GM04503 (cell line): ENCODE measurements around the gene CLIP4.
"Not testable (repeated sequence)": the region's sequence is repeated elsewhere in the genome, so short reads cannot be mapped to it uniquely, and the experiment has no call there.

Experiments used
- DNase-seq: peaks from one replicate; pipeline ENCODE4 v3.0.0-alpha.2; 2012; ENCODE audit warnings: low read depth

Gene CLIP4

DNA sequence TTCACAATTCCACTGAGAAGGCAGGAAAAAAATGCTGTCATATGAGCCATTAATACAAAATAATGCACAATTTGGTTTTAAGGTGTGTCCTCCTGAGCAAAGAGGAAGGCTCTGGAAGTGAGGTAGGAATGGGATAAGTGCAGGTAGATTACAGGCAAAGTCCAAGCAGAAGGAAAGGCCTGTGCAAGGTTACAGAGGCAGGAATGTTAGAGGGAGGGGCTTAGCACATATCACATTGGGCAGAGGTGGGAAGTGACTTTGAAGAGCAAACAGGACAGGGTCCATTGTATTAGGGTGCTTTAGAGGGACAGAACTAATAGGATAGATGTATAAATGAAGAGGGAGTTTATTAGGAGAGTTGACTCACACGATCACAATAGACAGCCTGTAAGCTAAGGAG lies 14.7 kb upstream of the CLIP4 start:
- no peak for DNase-seq

DNA sequence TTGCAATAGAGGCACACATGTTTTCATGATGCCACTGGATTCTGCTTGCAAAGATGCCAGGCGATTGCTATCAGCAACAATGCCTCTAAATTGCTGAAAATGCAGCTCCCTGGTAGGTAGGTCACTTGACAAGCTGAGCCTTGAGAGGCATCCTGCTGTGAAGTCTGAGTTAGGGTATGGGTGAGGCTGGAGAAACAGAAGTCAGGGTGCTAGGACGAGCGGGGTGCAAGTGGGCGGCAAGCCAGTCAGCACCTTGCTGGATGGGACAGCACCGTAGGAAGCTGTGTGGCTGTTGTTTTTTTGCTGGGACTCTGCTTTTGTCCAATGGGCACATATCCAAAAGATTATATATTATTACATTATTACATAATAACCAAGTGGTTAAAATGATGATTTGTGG lies 10.5 kb upstream of the CLIP4 start:
- DNase-seq, result no peak

DNA sequence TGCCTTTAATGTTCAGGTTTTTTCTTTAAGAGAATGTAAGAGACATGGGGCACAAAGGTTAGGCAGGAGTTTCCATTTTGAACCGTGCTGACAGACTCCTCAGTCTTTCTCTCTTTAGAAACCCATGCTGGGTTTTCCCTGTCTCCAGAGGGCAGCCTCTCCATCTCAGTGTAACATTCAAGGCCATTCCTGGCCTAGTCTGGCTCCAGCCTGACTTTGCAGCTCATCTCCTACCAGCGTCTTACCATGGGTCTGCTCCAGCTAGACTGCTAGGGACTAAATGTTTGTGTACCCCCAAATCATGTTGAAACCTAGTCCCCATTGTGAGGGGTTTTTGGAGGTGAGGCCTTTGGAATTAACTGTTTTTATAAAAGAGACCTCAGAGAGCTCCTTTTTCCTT lies 9.8 kb upstream of the CLIP4 start:
- DNase-seq, result no peak

DNA sequence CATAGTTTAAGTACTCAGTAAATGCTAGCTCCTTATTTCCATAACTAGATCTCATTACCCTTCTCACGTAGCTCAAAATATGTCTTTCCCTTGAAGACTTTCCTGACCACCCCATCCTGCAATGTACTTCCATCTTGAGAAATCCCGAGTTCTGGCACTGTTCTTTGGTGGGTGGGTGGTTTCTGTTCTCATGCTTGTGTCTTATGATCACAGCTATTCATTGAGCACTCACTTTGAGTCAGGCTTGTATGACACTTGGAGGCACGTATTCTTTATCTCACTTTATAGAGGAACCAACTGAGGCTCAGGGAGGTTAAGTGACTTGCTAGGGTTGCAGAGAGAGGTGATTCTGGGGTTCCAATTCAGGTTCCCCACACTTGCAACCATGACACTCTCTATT lies 9.0 kb upstream of the CLIP4 start:
- no peak for DNase-seq

DNA sequence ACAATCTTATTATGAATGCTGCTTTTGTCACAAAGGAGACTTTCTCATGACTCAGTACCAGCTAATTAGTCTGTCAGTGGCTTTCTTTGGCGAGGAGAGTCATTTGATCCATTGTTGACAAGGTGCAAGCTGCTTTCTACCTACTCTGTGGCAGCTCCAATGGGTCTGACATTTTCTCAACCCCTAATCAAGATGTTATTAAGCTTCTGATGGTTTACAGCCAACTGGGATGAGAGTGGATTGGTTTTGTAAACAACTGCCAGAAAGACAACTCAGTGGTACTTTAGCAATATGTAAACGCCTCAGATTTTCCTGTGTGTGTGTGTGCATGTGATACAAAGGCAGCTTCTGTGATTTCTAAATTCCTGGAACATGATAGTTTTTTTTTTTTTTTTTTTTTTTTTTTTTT lies 8.2 kb upstream of the CLIP4 start:
- DNase-seq, result no peak

DNA sequence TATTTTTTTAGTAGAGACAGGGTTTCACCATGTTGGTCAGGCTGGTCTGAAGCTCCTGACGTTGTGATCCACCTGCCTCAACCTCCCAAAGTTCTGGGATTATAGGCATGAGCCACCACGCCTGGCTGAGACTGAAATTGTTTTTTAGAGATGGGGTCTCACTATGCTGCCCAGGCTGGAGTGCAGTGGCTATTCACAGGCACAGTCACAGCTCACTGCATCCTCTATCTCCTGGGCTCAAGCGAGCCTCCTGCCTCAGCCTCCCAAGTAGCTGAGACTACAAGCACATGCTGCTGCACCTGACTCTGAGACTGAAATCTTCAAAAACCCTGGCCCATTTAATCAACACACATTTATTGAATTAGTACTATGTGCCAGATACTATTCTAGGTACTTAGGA lies 7.7 kb upstream of the CLIP4 start:
- not testable (repeated sequence) for DNase-seq

DNA sequence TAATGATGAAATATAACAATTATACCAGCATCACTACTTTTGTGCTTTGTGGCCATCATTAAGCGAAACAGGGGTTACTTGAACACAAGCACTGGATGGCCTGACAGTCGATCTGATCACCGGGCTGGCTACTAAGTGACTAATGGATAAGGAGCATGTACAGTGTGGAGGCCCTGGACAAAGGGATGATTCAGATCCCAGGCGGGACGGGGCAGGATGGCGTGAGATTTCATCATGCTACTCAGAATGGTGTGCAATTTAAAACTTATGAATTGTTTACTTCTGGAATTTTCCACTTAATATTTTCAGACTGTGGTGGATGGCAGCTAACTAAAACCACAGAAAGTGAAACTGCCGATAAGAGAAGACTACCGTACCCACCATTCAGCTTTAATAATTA lies 7.0 kb upstream of the CLIP4 start:
- peak; percentile 53 for DNase-seq

DNA sequence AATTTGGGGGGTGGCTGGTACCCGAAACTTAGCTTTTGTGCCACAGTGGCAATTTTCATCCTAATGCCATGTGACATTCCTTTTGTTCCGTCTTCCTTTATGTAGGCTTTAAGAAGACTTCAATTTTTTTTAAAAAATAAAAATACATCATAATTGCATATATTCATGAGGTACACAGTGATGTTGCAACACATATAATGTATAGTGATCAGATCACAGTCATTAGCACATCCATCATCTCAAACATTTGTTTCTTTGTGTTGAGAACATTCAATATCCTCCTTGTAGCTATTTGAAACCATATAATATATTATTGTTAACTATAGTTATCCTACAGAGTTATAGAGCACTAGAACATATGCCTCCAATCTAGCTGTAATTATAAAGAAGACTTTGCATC lies 6.0 kb upstream of the CLIP4 start:
- no peak for DNase-seq

DNA sequence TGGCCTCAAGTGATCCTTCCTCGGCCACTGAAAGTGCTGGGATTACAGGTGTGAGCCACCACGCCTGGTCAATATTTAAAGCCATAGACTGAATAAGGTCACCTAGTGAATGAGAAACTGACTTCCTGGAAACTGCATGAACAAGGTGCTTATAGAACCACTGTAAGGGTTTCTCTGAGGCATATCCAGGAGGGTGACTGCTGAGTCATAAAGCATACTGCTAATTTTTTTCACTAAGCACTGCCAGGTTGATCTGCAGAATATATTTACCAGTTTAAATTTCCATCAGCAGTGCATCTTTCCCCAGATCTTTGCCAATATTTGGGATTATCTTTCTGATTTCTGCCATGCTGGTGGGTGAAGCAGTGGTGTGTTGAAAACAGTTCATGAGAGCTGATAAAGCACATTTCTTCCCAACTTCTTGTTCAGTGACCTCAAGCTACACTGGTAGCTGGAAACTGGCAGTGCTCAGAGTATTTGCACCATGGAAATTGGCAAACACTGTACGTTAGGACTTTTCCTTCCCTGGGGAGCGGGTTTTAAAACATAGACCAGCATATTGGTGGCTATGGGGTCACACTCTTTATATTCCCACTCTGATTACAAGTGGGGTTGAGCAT lies 4.2 kb upstream of the CLIP4 start:
- no peak for DNase-seq

DNA sequence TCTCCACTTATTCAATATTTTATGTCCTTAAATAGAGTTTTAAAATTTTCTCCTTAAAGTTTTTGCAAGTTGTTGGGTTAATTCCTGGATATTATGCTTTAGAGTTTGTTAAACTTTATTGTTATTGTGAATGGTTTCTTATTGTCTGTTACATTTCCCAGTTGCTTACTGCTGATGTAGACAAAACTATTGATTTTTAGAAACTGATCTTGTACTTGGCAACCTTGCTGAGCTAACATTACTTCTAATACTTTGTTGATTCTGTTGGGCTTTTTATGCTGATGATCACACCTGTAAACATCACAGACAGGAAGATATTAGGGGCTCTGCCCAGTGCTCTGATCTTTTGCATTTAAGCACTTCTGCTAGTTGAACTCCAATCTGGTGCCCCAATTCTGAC lies 2.8 kb upstream of the CLIP4 start:
- DNase-seq, result no peak

DNA sequence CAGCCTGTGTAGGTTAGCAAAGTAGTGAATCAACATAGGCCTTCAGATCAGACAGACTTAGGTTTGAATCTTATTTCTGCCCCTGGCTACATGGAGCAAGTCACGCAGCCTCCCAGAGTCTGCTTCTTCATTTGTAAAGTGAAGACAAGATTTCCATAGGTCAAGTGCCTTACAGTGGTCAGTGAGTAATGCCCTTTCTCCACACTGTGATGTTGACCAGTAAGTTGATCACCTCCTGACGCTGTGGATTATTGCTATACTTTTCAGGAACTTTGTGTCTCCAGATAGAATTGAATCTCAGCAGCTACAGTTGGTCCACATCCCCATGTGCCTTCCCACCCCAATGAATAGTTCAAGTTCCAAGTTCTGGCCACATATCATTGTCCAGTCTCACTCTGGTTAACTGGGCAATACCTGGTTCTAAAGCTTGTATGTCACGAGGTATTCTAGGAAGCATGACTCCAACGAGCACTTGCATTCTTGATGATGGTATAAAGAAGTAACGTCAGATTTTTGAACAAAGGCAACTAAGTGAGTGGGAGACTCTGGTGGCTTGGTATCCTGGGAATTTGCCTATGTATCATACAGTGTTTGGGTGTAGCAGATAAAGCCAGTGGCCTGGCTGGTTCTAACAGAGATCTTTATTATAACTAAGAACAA lies 2.1 kb upstream of the CLIP4 start:
- no peak for DNase-seq

DNA sequence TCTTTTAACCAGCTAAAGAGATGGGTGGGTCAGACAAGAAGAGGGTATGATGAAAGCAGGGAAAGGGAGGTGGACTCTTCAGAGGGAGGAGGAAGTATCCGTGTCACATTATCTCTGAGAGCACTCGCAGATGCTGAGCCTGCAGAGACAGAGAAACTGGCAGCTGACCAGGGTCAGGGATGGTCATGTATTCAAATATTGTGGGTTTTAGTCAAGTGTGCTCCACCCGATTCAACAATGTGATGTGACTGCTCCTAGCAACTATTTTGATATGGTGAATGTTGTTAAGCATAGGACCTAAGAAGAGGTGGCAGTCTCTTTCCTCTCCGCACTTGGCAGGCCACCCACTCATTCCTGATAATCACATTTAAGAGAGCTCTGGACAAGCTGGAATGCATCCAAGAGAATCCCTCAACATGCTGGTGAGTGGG lies 1.3 kb upstream of the CLIP4 start:
- DNase-seq, result peak; percentile 77

DNA sequence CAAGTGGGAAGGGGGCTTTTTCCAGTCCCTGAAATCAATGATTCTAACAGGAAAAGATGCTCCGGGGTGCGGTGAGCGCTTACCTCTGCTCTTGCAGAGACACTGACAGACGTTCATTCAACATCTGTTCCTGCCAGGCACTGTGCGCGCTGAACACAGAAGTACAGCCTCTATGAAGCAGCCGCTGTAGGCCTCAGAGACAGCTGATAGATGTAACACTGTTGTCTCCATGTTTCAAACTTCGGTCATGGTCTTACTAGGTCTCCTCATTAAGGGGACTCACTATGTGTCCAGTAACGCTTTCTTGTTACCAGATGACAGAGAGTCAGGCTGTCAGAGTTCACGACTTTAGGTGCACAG lies 649 bp upstream of the CLIP4 start:
- DNase-seq, result no peak

DNA sequence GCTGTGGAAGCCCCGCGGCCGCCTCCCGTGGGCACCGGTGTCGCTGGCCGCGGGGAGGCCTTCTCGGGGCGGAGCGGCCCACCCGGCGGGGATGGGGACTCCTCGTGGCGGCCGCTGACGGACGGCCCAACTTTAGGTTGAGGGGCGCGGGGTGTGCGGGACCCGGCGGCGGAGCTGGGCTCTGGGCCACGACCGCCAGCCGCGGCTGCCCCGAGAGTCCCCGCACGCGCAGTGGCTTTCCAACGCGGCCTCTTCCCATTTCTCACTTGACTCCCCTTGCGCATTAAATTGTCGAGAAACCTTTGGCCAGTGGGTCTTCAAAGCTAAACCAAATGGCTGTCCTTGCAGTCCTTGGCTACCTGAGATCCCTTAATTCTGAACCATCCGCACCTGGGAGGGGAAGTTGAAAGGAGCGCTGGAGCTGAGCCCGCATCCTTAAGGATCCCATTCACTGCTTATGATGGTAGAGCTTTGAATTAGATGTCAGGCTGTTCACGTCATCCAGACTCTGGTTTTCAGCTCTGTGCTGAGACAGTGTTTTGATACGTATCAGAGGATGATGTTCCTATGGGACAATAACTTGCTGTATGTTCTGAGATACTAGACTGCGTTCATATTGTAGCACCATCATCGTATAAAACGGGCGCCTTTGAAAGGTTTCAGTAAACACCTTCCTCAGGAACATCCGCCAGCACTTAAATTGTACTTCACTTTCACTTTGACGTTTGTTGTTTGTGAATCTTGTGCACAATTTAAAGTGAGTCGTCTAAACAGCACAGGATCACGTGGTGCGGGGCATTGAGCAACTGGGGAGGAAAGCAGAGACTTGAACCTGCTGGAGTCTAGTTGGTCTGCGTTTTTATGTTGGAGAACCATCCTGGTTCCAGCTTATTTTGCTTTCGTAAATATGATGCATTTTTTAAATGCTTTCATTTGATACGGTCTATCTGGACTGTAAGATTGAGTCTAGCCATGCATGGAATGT lies 874 bp downstream of the CLIP4 start:
- DNase-seq, result peak; percentile 72

DNA sequence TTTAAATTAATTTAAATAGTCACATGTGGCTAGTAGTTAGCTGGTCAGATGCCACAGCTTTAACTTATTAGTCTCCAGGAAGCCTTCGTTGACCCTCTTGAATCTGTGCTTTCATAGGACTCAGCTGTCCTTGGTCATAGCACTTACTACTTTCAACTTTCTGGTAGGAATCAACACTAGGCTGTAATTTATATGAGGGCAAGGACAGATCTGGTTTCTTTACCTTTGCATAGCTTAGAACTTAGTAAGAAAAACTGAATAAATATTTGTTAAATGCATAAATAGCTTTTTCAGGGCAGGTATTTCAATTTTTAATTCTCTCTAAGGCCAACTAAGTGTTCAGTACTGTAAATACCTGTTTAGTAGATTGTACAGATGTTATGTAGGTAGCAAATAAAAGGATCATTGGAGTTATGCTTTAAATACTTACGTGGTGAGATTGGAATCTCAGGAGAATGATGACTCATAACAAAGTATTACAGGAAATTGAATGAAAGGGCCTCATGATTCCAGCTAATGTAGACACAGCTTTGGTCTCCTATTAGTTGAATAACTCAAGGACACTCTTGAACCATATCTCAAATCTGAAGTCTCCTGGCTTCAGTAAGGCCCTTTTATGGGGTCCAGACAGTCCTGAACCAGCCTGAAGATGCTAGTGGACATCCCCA lies 2.6 kb downstream of the CLIP4 start:
- no peak for DNase-seq

DNA sequence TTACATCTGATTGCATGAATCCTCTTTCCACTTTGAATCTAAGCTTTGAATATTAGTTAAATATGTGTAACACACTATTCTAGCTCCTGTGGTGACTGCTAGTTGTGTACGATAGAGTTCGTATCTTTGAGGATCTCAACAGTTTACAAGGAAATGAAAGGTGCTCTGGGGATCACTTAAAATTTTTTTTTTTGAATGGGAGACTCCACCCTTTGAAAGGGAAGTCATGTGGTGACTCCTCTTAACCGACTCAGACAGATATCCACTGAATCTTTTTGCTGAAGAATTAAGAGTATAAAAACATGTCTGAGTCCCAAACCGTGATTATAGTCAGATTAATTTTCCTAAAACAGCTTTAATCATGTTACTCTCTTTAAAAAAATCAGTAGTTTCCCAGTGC lies 4.0 kb downstream of the CLIP4 start:
- DNase-seq, result no peak

DNA sequence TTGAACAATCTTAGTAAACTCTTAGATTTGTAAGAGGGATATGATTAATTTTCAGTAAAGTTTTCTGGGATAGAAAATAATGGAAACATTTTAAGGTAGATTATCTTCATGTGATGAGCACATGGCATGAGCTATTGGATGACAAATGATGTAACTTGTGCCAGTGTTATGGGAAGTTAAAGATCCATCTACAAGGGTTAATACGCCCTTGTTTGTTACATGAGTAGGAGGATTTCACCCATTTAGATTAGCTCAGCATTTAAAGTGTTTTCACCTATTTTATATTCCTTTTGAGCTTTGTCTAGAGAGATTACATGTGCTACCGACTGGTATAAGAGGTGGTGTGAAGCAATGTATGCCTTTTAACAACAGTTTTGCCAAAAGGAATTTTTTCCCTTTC lies 5.6 kb downstream of the CLIP4 start:
- DNase-seq, result no peak

DNA sequence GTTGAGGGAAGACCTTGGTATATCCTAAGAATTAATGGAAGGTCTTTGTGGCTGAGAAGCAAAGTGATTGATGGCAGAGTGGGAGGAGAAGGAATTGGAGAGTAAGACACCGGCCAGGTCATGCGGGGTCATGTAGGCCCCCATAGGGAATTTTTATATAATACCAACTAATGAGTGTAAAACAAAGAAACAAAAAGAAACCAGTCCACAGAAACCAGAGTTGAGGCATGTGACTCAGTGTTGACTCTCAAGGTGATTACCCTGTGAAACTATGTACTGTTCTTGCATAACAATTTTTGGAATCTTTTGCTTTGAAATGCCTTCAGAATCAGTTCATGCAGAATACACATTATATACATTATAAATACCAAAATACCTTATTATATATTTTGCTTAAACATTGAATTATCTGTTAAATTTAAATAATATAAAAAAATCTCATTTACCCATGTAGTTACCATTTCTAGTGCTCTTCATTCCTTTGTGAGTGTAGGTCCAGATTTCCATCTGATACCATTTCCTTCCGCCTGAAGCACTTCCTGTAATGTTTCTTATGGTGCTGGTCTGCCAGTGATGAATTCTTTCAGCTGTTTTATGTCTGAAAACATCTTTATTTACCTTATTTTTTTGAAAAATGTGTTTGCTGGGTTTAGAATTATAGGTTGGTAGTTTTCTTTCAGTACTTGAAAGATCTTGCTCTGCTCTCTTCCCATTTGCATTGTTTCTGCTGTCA lies 8.6 kb downstream of the CLIP4 start:
- DNase-seq, result peak; percentile 60

DNA sequence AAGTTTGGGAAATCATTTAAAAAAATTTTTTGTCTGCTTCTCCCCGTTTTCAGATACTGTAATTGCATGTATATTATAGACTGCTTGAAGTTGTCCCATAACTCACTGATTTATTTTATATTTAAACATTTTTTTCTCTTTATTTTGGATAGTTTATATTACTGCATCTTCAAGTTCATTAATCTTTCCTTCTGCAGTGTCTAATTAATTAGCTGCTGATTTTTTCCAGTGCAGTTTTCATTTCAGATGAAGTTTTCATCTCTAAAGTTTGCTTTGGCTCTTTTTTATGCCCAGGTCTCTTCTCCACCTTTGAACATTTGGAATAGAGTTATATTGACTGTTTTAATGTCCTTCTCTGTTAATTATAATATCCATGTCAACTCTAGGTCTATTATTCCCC lies 9.3 kb downstream of the CLIP4 start:
- DNase-seq, result no peak

DNA sequence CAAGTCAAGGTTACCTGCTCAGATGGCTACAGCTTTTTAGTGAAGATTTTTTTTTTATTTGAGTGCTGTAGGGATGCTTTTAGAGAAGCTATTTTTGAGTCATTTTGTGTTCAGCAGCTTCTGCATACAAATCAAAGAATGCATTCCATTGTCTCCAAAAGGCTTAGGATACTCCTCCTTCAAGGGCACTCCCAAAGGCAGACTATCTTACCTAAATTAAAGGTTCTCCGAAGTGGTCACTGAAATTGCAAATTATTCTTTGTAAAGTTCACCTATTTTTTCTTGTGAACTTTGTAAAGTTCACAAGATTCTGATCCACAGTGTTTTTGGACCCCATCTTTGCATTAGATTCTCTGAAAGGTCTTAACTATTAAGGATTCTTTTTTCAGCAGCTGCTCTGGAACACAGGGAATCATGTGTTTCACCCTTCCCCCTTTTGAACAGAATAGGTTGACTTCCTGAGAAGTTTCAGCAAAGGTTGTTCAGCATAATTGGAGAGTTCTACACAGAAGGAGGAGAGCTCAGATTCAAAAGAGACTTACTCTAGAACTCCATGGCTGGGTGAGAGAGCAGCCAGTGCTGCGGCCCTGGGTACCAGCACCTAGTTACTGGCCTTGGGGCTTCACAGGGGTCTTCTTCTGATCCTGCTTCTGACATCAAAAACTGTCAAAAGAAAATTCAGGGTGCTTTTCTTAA lies 14.5 kb downstream of the CLIP4 start:
- DNase-seq, result no peak

DNA sequence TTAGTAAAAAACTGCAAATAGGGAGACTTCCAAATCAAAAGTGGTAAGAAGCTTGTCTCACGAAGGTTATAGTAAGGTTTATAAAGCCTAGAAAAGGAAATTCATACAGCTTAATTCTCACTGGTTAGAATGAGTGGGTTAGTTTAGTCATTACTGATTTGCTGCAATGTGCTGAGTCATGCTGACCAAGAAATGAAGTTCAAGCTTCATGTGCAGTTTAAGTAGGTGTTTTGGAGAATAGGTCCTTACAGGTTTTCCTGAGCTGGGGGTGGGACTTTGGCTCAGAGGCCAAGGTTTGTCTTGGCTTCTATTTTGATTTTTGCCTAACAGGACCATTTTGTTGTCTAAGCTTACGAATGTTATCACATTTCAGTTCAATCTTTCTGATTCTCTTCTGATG lies 15.1 kb downstream of the CLIP4 start:
- DNase-seq, result peak; percentile 51
